Measurements from ENCODE around the gene C1orf52. TPM values are rescaled to one million over a fixed set of nuclear protein-coding genes. Genes with fewer than 3 reads are reported as not detected.
A peak's percentile ranks its signal among the peaks of the same experiment; 100 is the strongest.

Gene C1orf52
- total RNA-seq, 1 donor from 2014 or later = 15.4 TPM

DNA sequence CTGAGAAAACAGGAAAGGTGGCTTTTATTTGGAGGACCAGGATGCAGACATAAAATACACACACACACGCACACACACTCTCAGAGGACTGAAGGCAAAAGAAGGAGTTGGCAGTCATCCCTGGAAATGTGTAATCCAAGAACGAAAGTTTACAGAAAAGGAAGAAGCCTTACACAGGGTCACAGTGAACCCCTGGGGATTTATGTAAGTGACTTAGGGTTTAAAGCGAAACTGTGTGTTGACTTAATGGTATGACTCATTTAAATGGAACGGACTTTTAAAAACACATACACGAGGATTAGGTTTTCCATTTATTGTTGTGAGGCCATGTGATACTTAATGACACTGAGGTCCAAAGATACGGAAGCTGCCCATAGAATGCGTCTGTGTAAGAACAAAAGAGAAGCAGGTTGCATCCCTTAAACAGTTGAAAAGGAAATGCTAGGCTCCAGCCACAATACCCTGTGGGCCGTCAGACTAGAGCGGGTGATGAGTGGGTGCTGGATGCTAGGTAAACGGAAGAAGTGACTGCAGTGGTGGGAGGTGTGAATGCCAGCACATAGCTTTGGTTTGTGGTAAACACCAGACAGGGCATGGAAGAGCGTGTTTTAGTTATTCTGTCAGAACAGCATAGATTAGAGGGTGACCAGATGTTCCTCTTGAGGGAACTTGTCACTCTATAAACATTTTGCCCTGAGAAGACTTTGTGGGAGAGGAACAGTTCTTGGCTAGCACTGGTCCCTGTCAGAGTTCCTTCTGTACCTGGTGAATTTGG, 38.6 kb upstream of the C1orf52 start:
- H3K4me3 ChIP-seq (ENCODE audit: low read depth, low read length) = peak overlapping the region; percentile 27
- TF ChIP-seq, protein P1, sequence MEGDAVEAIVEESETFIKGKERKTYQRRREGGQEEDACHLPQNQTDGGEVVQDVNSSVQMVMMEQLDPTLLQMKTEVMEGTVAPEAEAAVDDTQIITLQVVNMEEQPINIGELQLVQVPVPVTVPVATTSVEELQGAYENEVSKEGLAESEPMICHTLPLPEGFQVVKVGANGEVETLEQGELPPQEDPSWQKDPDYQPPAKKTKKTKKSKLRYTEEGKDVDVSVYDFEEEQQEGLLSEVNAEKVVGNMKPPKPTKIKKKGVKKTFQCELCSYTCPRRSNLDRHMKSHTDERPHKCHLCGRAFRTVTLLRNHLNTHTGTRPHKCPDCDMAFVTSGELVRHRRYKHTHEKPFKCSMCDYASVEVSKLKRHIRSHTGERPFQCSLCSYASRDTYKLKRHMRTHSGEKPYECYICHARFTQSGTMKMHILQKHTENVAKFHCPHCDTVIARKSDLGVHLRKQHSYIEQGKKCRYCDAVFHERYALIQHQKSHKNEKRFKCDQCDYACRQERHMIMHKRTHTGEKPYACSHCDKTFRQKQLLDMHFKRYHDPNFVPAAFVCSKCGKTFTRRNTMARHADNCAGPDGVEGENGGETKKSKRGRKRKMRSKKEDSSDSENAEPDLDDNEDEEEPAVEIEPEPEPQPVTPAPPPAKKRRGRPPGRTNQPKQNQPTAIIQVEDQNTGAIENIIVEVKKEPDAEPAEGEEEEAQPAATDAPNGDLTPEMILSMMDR (conservative IDR thresholded peaks at IDR 0.05; ENCODE audit: low read depth, low read length) = no peak
- peak; percentile 99 for DNase-seq (ENCODE audit: low read depth)

DNA sequence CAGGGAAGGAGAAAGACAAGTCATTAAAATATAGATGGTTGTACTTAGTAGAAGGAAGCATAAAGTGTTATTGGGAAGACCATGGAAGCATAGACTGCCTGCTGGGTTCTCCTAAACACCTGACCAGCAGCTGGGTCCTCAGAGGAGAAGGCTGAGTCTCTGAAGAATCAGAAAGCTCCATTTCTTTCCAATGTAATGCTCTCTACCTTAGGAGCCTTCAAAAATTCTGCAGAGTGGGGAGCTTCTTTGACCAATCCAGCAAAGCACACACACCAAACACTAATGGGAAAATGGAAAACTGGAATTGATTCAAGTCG, 38.0 kb upstream of the C1orf52 start:
- TF ChIP-seq, protein P1 (conservative IDR thresholded peaks at IDR 0.05; ENCODE audit: low read depth, low read length) = no peak

DNA sequence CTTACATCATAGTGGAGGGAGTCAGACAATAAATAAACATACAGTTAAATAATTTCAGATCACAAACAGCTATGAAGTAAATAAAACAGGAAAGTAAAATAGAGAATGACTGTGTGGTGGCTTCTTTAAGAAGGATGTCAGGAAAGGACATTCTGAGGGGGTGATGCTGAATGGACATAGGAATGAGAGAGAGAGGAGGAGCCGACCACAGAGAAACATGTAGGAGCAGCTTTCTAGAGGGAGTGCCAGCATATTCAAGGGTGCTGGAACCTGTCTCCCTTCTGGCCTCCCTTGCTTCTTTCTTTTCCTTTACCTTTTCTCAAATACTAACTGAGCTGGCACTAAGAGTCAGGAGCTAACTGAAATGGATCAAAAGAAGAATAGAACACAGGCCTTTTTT, 37.5 kb upstream of the C1orf52 start:
- no peak for DNase-seq (ENCODE audit: low read depth)
- TF ChIP-seq, protein P1 (conservative IDR thresholded peaks at IDR 0.05; ENCODE audit: low read depth, low read length) = no peak
- H3K4me3 ChIP-seq (ENCODE audit: low read depth, low read length) = no peak overlapping the region

More for the DNA sequence above, 38.0 kb upstream of the C1orf52 start:
- H3K4me3 ChIP-seq (ENCODE audit: low read depth, low read length) = peak overlapping the region; percentile 27
- DNase-seq (ENCODE audit: low read depth) = no peak

DNA sequence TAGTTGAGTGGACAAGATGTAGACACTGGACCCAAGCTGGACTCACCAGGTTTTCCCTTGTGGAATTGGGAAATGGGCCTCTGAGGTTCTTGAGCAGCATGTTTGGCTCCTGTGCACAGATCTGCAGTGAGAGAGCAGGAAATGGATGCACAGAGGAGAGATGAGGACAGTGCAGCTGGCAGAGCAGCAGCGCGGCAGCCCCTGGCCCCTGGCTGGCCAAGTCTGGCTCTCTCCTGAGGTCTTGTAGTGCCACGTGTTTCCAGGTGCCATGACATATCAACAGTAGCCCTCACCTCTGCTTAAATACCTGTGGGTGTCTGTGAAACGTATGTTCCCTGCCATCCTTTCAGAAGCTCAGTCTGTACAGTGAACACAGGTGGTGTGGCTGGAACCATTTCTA, 36.2 kb upstream of the C1orf52 start:
- H3K4me3 ChIP-seq (ENCODE audit: low read depth, low read length) = no peak overlapping the region
- DNase-seq (ENCODE audit: low read depth) = no peak
- TF ChIP-seq, protein P1 (conservative IDR thresholded peaks at IDR 0.05; ENCODE audit: low read depth, low read length) = no peak

DNA sequence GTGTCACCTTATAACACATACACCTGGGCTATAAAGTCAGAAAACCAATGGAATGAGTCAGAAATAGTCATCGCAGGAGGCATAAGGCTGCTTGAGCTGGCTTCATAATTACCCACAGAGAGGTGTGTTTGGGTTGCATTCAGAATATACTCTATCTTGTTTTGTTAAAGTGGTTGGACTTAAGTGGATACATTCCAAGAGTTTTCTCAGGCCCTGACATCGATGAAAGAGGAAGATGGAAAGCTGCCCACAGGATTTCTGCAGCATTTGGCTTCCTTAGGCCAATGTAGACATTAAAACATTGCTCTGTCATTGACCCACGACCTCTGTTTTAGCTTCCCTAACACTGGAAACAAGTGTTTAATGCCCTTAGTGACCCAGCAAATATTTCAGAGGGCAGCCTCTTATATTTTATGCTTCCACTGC, 35.6 kb upstream of the C1orf52 start:
- no peak overlapping the region for H3K4me3 ChIP-seq (ENCODE audit: low read depth, low read length)
- TF ChIP-seq, protein P1 (conservative IDR thresholded peaks at IDR 0.05; ENCODE audit: low read depth, low read length) = no peak

DNA sequence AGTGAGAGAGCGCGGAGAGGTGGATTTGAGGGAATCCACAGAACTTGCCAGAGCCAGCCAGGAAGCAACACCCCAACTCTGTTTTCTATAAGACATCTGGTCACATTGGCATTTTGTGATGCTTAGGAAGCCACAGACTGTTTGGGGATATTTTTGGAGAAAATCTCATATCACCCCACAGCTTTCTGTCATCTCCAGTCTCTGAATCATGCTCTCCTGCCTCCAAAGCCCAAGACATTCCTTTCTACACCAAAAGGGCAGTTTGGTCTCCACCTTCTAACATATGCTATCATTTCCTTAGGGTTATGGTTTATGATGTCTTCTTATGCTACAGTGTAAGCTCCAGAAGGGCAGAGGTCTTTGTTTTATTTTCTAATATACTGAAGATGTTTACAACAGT, 31.4 kb upstream of the C1orf52 start:
- H3K4me3 ChIP-seq (ENCODE audit: low read depth, low read length) = no peak overlapping the region
- TF ChIP-seq, protein P1 (conservative IDR thresholded peaks at IDR 0.05; ENCODE audit: low read depth, low read length) = no peak
- no peak for DNase-seq (ENCODE audit: low read depth)

More for the DNA sequence above, 35.6 kb upstream of the C1orf52 start:
- no peak for DNase-seq (ENCODE audit: low read depth)

DNA sequence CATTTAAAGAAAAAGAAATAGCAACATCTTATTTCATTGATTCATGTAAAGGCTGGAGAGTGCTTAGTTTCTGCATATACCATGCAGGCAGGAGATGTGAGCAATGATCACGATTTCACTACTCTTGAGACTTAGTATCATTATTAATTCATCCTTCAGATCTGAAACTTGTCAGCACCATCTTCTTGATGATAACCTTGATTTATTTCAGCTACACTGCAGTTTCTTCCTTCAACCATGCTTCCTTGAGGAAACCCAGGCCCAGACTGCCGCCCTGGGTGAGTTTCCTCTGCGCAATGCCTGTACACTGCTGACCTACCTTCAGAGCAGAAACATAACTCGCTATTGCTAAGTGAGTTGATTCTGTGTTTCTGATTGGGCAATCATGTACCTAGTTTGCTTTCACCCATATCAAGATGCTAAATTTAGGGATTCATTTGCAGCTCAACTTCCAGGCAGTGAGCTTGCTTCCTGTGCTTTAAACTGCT, 30.4 kb upstream of the C1orf52 start:
- no peak overlapping the region for H3K4me3 ChIP-seq (ENCODE audit: low read depth, low read length)
- TF ChIP-seq, protein P1 (conservative IDR thresholded peaks at IDR 0.05; ENCODE audit: low read depth, low read length) = no peak
- no peak for DNase-seq (ENCODE audit: low read depth)

Measured in epithelial cell of proximal tubule (primary cell).